NOMO-1 (cell line): ENCODE data around the gene C12orf75.
A peak's percentile ranks its signal among the peaks of the same experiment; 100 is the strongest.
"Not testable (repeated sequence)": the region's sequence is repeated elsewhere in the genome, so short reads cannot be mapped to it uniquely, and the experiment has no call there.

Source experiments
- DNase-seq, 2 experiments: peaks; one replicate each; lab custom pipeline; 2025; ENCODE audit not compliant: unreplicated experiment in 2 of 2; lab: John Stamatoyannopoulos, UW

Gene C12orf75

DNA sequence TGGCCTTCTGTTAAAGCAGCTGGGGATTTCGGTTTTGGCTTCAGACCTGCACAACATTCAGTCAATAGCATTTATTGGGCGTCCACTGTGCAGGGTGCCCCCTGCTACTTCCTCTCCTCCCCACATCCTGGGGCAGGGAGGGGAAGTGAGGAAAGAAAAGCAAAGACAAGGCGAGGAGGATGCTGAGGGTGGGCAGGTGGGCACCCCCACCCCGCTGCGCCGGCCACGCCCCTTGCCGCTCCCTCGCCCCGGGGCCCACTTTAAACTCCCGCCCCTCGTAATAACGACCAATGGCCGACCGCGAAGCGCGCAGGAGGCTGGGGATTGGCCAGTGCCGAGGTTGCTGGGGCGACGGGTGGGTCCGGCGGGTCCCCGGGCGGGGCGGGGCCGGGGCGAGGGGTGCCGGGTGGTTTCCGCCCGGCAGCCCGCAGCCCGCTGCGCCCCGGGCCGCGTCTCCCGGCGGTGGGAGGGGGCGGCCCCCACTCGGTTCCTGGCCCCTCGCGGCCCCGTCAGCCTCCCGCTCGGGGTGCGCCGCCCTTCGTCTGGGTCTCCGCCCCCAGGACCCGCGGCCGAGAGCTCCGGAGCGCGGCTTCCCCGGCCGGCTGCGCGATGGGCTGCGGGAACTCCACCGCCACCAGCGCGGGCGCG, at the start of gene C12orf75:
Gene C12orf75 (plus strand): TSS at position 409 of the 648 bp plus-strand sequence. CDS start 201 bp downstream, at position 610.
- peak; percentile 81 to 82 for DNase-seq

DNA sequence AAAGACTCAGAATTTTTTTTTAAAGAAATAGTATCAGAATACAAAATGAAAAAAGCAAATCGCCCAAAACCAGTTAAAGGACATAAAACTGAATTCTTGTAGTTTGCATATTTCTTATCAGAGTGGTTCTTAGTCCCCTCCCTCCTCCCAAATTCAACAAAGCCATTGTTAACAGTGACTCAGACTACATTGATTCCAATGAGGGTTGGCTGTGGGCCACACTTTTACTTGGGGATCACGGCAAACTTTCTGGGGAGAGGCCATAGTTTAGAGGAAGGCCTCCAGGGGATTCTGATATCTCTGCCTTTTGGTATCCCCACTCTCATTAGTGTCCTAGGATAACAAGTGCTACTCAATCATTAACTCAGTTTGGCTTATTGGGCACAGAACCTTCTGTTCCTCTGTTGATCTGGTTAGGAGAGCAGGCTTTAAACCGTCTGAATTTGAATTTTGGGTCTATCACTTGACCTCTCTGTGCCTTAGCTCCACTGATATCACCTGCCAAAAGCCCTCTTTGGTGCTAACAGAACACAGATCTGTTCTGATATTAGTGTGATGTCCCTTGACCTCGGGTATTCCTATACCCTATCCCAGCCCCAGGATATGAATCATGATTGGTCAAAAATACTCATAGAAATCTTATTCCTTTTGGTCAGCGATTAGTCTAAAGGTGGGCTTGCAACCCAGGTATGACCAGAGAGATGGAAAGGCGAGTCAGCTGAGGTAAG, 49.4 kb upstream of the C12orf75 start:
- no peak for DNase-seq

DNA sequence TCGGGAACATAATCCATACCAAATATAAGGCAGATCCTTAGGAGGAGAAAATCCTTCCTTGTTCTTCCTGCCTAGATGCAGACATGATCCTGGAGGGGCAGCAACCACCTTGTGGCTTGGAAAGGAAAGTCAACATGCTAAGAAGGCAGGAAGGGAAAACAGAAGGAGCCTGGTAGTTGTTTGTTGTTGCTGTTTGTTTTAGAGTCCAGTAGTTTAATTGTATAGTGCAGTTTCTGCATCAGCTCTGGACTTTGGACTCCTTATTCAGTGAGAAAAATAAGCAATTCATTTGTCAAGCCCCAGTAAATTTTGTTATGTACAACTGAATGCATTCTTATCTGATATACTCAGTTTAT, 48.8 kb upstream of the C12orf75 start:
- no peak for DNase-seq

DNA sequence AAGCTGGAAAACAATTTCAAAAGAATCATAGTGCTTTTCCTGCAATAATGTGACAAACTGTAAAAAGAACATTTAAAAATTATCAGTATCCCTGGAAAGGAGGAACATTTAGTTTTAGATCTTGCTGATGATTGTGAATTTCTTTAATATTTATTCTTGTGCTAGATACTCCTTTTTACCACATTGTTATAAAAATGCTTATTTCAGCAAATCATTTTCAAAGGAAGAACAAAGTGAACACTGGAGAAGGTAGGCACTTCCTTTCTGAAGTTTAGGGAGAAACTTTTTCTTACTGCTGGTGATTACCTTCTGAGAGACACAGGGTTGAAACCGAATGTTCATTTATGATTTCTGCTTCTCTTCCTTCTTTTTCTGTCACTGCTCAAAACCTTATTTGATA, 45.1 kb upstream of the C12orf75 start:
- no peak for DNase-seq

DNA sequence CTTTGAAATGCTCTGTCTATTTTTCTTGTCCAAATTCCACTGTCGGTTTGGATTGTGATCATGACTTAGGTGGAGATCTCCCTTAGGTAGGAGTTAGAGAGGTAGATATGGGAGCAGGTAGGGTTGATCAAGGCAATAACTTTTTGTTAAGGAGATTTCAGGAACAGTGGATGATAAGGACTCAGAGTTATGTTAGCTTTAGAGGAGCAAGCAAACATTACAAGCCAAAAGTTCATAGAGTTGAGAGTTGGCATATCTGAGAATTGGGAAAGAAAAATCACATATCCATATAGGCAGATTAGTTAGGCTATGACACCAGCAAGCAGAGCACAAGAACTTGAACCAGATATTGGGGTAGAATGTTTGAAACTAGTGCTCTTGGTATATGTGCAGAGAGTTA, 43.1 kb upstream of the C12orf75 start:
- no peak for DNase-seq

DNA sequence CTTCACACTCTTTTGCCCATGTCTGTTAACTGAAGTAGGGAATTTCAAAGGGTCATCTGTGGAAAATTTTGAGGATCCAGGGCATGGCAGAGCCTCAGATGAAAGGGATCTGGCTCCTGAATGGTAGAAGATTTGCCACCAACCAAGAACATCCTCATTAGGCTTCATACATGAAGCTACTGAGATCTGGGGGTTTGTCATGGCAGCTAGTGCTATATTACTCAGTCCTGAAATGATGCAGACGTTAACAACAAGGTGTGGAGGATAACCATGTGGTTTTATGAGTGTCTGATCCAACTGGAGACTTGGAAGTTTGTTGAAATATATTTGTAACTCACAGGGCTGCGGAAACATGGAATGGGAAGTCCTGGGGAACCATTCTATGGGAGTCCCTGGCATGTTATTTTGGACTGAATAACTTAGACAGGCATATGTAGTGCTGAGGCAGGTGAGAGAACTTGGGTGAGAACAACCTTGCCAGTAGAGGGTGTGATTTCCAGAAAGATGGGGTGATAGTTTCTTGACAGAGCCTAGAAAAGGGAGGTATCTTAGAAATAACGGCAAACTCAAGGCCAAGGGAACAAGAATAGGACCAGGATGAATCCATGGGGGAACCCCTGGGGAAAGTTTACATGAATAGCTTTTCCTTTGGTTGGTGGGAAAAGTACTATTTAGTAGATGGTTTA, 42.0 kb upstream of the C12orf75 start:
- DNase-seq: no peak

DNA sequence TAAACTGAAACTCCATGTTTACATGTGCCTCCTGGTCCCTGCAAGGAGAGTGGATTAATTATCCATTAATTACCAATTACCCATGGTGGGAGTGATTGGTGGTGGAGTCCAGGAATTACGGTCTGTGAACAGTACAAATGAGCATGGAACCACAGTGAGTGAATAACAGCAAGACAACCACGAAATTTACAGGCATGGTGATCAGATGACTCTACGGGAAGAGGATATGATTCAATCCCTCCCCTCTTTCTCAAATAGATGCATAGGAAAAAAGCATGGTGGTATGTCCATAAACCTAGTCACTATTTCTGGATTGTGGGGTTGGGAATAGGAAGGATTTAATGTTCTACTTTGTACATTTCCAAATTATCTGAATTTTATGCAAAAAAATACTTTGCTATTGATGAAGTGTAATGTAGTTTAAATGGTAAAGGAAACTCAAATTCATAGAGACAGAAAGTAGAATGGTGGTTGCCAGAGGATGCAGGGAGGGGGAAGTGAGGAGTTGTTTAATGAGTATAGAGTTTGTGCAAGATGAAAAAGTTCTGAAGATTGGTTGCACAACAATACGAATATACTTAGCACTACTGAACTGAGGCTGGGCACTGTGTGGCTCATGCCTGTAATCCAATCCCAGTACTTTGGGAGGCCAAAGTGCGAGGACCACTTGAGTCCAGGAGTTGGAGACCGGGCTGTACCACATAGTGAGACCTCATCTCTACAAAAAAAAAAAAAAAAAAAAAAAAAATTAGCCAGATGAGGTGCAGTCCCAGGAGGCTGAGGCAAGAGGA, 41.2 kb upstream of the C12orf75 start:
- peak; percentile 34 to 51 for DNase-seq

DNA sequence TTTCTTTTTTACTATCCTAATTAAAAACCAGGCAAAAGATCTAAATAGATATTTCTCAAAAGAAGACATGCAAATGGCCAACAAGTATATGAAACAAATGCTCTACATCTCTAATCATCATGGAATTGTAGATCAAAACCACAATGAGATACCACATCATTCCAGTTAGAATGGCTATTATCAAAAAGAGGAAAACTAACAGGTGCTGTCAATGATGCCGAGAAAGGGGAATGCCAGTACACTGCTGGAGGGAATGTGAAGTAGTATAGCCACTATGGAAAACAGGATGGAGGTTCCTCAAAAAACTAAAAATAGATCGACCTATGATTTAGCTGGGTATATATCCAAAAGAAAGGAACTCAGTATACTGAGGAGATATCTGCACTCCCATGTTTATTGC, 39.0 kb upstream of the C12orf75 start:
- no peak for DNase-seq

DNA sequence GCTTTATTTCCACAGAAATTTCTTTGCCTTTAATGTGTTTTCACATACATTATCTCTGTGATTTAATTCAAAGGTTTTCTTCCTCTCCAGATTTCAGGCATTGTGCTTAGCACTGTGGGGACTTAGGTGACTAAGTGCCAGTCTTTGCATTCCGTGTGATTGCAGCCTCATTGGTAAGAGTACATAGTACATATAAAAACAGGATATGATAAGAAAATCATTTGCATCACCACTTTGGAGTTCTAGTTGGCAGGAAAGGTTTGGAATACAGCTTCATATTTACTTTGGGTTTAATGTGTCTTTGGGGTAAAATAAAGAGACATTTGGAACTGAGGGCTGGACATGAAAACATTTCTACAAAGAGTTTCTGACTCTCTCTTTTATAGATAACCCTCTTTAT, 37.8 kb upstream of the C12orf75 start:
- no peak for DNase-seq

DNA sequence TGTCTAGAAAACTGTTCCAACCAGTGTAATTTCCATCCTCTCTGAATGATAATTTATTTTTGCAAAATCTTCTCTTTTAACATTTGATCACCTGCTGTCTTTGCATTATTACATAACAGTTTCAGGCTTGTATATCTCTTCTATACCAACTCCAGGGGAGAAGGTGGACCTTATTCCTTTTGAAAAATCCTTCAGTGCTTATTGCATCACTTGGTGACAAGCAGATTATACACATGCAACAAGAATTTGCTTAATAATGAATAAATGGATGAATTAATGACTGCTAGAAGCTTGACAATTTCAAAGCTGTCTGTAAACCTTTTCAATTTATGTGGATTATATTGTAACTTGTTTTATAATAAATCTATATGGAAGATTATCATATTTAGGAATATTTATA, 37.3 kb upstream of the C12orf75 start:
- no peak for DNase-seq

DNA sequence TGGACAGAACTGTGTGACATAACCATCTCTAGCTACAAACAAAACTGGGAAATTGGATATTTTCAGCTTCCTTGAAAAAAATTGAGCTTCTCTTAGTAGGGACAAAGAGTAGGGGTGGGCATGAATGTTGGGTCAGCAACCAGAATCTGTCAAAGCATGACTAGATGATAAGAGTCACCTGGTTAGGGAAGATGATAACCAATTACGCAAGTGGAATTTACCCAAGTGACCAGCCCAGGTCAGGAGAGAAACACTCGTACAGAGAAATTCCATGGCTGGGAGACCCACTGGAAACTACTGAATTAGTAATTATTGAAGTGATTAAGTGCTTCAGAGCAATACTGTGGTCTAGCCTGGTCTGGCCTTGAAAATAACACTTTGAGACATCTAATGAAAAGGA, 36.3 kb upstream of the C12orf75 start:
- DNase-seq: no peak

DNA sequence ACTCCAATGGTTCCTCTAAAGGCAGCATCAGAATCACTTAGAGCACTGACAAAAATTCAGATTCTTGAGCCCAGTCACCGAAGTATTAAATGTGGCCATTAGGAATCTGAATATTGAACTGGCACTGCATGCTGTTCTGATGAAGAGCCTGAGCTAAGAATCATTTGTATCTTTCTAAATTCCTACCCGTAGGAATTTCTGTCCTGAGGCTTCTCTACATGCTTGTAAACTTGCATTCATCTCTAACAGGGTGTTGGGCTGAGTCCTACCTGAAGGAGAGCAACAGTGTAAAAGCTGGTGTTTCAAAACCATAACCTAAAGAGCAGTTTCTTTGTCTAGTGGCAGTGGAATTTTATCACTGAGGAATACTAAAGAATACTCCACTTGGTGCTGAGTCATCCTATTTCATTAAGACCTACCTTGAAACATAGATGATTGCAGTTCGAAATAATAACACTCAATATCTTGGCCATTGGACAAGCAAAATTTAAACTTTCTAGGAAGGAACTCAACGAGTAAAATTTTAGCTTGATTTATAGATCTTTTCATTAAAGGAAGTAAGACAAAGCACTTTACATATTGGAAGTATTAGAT, 35.5 kb upstream of the C12orf75 start:
- DNase-seq: no peak

DNA sequence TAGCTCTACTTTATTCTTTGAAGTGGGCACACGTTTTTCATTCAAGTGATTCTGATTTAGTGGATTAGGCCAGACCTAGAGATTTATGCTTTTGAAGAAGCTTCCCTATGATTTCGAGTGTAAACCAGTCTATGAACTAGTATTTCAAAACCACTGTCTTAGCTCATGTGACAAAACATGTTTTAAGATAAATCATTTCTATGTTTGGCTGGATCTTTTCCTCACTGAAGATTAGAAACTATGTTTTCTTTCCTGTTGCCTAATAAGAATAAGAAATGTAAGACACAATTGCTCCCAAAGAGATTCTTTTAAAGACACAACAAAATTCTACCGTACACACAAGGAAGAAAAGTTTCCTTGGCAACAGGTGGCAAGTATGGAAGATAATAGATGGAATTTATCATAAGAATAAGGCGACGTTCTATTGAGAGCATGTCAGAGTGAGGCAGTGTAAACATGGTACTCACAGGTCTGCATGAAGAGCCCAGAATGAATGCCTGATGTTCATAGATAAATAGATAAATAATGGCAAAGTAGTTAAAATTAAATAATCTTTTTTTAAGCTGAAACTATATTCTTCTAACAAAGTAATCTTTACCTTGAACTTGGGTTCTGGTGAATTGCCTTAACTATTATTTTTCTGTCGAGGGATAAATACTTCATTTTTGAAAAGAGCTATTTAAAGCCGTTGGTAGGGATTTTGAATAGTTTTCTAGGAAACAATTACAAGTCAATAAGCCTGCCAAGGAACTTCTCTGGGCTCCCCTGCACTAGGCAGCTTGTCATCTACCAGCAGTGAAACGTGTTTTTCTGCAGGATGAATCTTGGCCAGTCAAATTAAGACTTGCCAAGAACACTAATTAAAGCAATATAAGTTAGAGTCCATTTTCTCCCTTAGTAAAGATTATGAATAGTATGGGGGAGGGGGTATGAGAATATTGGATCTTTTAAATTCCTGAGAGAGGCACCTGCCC, 34.1 kb upstream of the C12orf75 start:
- no peak for DNase-seq

DNA sequence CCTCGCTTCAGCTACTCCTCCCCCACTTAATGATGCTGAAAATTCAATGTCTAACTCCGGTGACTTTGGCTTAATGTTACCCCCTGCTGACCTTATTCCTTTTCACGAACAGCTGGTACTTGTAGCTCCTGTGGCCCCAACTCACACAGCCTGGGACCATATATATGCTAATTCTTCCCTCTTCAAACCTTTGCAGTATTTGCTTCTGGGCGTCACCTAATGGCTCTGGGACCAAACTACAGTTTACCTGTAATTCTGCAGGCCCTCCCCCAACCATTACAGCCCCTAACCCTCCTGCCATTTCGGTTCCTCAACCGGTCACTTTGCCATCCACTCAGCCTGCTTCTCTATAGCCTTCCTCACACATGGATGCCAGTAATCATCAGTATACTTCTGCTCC, 29.6 kb upstream of the C12orf75 start:
- DNase-seq: no peak

DNA sequence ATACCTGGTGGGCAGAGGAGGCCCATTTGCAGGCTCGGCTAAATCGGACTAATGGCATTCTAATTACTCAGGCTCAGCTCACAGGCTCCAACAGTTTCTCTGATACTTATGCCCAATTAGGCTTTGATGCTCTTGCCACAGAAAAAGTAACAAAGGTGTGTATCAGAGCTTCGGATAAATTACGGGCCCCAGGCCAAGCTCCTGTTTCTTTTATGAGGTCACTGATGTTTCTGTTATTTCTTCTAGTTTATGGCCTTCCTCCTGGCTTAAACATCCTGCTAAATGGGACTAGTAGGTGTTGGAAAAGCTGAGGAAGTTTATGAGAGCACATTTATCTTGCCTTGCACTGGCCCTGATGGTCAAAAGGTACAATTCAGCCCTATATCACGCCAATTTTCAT, 28.8 kb upstream of the C12orf75 start:
- no peak for DNase-seq

DNA sequence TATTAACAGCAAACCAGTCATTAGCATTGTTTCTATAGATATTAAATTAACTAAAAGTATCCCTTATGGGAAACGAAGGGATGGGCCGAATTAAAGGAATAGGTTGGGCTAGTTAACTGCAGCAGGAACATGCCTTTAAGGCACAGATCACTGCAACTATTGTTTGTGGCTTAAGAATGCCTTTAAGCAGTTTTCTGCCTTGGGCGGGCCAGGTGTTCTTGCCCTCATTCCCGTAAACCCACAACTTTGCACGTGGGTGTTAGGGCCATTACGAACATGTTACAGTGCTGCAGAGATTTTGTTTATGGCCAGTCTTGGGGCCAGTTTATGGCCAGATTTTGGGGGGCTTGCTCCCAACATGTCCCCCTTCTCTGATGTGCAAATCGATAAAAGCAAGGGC, 27.5 kb upstream of the C12orf75 start:
- DNase-seq: not testable (repeated sequence)

DNA sequence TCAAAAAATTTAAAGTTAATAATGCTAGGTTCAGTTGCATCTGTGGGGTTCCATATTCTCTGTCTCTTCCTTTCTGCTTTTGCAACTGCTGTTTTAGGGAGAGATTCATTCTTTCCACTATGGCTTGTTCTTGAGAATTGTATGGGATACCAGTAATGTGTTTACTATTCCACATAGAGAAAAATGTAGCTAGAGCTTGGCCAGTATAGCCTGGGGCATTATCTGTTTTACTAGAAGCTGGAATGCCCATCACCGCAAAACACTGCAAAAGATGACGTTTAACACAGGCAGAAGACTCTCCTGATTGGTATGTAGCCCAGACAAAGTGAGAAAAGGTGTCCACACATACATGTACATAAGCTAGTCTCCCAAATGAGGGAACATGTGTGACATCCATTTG, 25.9 kb upstream of the C12orf75 start:
- not testable (repeated sequence) for DNase-seq

DNA sequence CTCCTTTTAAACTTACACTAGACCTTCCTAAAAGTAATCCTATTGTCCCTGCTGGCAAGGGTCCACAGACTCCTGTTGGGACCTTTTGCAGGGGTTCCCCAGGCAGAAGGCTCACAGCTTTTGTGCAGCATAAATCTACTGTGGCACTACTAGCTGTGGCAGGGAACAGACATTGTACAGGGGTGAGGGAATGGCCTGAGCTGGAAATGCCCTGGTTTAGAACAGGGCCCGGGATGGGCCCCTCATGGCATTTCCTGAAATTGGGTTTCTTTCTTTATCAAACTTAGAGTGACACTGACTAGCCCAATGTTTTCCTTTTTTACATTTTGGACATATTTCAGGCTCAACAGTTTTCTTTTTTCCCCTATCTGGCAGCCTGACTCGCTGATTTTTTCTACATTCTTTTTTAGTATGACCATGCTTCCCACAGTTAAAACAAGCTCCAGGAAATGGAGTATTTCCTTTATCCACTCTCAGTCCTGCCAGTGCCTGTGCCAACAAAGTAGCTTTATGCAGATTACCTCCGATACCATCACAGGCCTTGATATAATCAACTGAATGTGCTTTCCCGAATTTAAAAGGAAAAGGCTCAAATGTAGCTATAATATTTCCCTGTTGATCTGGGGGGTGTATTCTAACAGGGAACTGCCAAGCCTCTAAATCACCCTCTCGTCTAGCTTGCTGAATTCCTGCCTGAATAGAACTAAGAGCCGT, 22.7 kb upstream of the C12orf75 start:
- DNase-seq: not testable (repeated sequence)

DNA sequence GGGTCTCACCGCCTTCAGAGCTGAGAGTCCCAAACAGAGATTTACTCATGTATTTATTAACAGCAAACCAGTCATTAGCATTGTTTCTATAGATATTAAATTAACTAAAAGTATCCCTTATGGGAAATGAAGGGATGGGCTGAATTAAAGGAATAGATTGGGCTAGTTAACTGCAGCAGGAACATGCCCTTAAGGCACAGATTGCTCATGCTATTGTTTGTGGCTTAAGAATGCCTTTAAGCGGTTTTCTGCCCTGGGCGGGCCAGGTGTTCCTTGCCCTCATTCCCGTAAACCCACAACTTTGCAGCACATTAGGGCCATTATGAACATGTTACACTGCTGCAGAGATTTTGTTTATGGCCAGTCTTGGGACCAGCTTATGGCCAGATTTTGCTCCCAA, 21.7 kb upstream of the C12orf75 start:
- DNase-seq: not testable (repeated sequence)
